Measurements from ENCODE around the gene TMEM132D. TPM values are rescaled to one million over a fixed set of nuclear protein-coding genes. Genes with fewer than 3 reads are reported as not detected.

Gene TMEM132D
- polyA plus RNA-seq, 1 donor from 2014 or later, result 1.3 TPM

GRCh38 chr12:129237881-129238280 lies 665.9 kb downstream of the TMEM132D start:
- Histone ChIP-seq H3K36me3 (ENCODE audit: insufficient read depth, low read length) (no peaks in the 10 kb centered on the region), H3K27ac (ENCODE audit: low read length) (no peak overlapping the region), H3K4me3 (ENCODE audit: low read length) (no peak overlapping the region), H3K27me3 (ENCODE audit: insufficient read depth, low read depth, low read length) (no peaks in the 10 kb centered on the region), H3K9ac (ENCODE audit: low read length) (no peak overlapping the region), H3F3A (ENCODE audit: insufficient read depth, low read length, poor library complexity, severe bottlenecking) (no peaks in the 10 kb centered on the region), H3K79me2 (replicated peaks; ENCODE audit: insufficient read depth, low read length) (no peaks in the 10 kb centered on the region), H2AFZ (ENCODE audit: low read depth, low read length) (no peak overlapping the region), H4K20me1 (ENCODE audit: insufficient read depth) (no peaks in the 10 kb centered on the region), H3K4me2 (ENCODE audit: low read length) (no peak overlapping the region), H3K9me3 (ENCODE audit: low read length) (no peaks in the 10 kb centered on the region), H3K9me2 (ENCODE audit: insufficient read depth, low read length) (no peaks in the 10 kb centered on the region)
- no peak for TF ChIP-seq REST (IDR thresholded peaks at IDR 0.05; ENCODE audit: borderline replicate concordance)
- TF ChIP-seq TAF1 (IDR thresholded peaks at IDR 0.05; ENCODE audit: low read depth), result no peak
- no peak for TF ChIP-seq RAD21 (conservative IDR thresholded peaks at IDR 0.05)
- TF ChIP-seq, protein P1, sequence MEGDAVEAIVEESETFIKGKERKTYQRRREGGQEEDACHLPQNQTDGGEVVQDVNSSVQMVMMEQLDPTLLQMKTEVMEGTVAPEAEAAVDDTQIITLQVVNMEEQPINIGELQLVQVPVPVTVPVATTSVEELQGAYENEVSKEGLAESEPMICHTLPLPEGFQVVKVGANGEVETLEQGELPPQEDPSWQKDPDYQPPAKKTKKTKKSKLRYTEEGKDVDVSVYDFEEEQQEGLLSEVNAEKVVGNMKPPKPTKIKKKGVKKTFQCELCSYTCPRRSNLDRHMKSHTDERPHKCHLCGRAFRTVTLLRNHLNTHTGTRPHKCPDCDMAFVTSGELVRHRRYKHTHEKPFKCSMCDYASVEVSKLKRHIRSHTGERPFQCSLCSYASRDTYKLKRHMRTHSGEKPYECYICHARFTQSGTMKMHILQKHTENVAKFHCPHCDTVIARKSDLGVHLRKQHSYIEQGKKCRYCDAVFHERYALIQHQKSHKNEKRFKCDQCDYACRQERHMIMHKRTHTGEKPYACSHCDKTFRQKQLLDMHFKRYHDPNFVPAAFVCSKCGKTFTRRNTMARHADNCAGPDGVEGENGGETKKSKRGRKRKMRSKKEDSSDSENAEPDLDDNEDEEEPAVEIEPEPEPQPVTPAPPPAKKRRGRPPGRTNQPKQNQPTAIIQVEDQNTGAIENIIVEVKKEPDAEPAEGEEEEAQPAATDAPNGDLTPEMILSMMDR (IDR thresholded peaks at IDR 0.05; ENCODE audit: poor library complexity, severe bottlenecking), result no peak
- no peak for TF ChIP-seq POLR2AphosphoS5 (IDR thresholded peaks at IDR 0.05)
- TF ChIP-seq SMC3 (conservative IDR thresholded peaks at IDR 0.05; ENCODE audit: poor library complexity), result no peak
- no peak for TF ChIP-seq EP300 (conservative IDR thresholded peaks at IDR 0.05; ENCODE audit: poor library complexity, severe bottlenecking)
- TF ChIP-seq EZH2 (IDR thresholded peaks at IDR 0.05; ENCODE audit: borderline replicate concordance, insufficient read depth, low read length, poor library complexity, severe bottlenecking), result no peak
- TF ChIP-seq MXI1 (conservative IDR thresholded peaks at IDR 0.05; ENCODE audit: poor library complexity, severe bottlenecking), result no peak

- TF ChIP-seq MXI1 (conservative IDR thresholded peaks at IDR 0.05; ENCODE audit: poor library complexity, severe bottlenecking), result no peak
- TF ChIP-seq SMC3 (conservative IDR thresholded peaks at IDR 0.05; ENCODE audit: poor library complexity), result no peak
- TF ChIP-seq EZH2 (IDR thresholded peaks at IDR 0.05; ENCODE audit: borderline replicate concordance, insufficient read depth, low read length, poor library complexity, severe bottlenecking), result no peak
- TF ChIP-seq POLR2AphosphoS5 (IDR thresholded peaks at IDR 0.05), result no peak
- TF ChIP-seq RAD21 (conservative IDR thresholded peaks at IDR 0.05), result no peak
- TF ChIP-seq, protein P1 (IDR thresholded peaks at IDR 0.05; ENCODE audit: poor library complexity, severe bottlenecking), result no peak
- TF ChIP-seq EP300 (conservative IDR thresholded peaks at IDR 0.05; ENCODE audit: poor library complexity, severe bottlenecking), result no peak
- TF ChIP-seq REST (IDR thresholded peaks at IDR 0.05; ENCODE audit: borderline replicate concordance), result no peak
- TF ChIP-seq TAF1 (IDR thresholded peaks at IDR 0.05; ENCODE audit: low read depth), result no peak
Measured at GRCh38 chr12:129234209-129234608, 669.6 kb downstream of the TMEM132D start.

More at GRCh38 chr12:129234209-129234608, 669.6 kb downstream of the TMEM132D start:
- Histone ChIP-seq H3K27me3 (ENCODE audit: insufficient read depth, low read depth, low read length) (no peaks in the 10 kb centered on the region), H3K4me3 (ENCODE audit: low read length) (no peak overlapping the region), H3K27ac (ENCODE audit: low read length) (no peak overlapping the region), H3K9me3 (ENCODE audit: low read length) (no peaks in the 10 kb centered on the region), H3K4me2 (ENCODE audit: low read length) (no peak overlapping the region), H2AFZ (ENCODE audit: low read depth, low read length) (no peak overlapping the region), H4K20me1 (ENCODE audit: insufficient read depth) (no peaks in the 10 kb centered on the region), H3K9ac (ENCODE audit: low read length) (no peak overlapping the region), H3F3A (ENCODE audit: insufficient read depth, low read length, poor library complexity, severe bottlenecking) (no peaks in the 10 kb centered on the region), H3K36me3 (ENCODE audit: insufficient read depth, low read length) (no peaks in the 10 kb centered on the region), H3K79me2 (replicated peaks; ENCODE audit: insufficient read depth, low read length) (no peaks in the 10 kb centered on the region), H3K9me2 (ENCODE audit: insufficient read depth, low read length) (no peaks in the 10 kb centered on the region)

Measured in neural cell (in vitro differentiated cells).